Cardiac septum (tissue), 1 donor: ENCODE results near the gene LARP4. TPM values are rescaled to one million over a fixed set of nuclear protein-coding genes. Genes with fewer than 3 reads are reported as not detected.
"Not testable (repeated sequence)": the region's sequence is repeated elsewhere in the genome, so short reads cannot be mapped to it uniquely, and the experiment has no call there.

Experiments
- DNase-seq: peaks from one replicate; pipeline ENCODE4 v3.0.0-alpha.2; 2020; ENCODE audit warnings: low spot score
- intact Hi-C: fragments of 100-400 bp; cut with DNase I; formaldehyde crosslinking; loops from one replicate; pipeline ENCODE4 v1.14.0; 2022
- long read RNA-seq: library from polyadenylated mRNA; unstranded; transcript quantifications from one replicate; pipeline ENCODE4 v2.0.0, GENCODE V29; 2021
- total RNA-seq: library from RNA; stranded (reverse); fragmentation: NEBNext Ultra II Directional; extraction: Animal tissue kit (Norgen Biotek cat#: 25700); gene quantifications from one replicate; pipeline ENCODE4 v1.2.1, GENCODE V29; 2021
- donor health status: DM: no; HTN: no; CAD: no.

LARP4 gene
- 61.9 TPM for total RNA-seq
- long read RNA-seq, full-length matches to known transcripts = 1 of 23 reads
- long read RNA-seq, partial matches to known transcripts = 8 of 23 reads
- long read RNA-seq, other reads (novel, unspliced or antisense) = 14 of 23 reads

DNA sequence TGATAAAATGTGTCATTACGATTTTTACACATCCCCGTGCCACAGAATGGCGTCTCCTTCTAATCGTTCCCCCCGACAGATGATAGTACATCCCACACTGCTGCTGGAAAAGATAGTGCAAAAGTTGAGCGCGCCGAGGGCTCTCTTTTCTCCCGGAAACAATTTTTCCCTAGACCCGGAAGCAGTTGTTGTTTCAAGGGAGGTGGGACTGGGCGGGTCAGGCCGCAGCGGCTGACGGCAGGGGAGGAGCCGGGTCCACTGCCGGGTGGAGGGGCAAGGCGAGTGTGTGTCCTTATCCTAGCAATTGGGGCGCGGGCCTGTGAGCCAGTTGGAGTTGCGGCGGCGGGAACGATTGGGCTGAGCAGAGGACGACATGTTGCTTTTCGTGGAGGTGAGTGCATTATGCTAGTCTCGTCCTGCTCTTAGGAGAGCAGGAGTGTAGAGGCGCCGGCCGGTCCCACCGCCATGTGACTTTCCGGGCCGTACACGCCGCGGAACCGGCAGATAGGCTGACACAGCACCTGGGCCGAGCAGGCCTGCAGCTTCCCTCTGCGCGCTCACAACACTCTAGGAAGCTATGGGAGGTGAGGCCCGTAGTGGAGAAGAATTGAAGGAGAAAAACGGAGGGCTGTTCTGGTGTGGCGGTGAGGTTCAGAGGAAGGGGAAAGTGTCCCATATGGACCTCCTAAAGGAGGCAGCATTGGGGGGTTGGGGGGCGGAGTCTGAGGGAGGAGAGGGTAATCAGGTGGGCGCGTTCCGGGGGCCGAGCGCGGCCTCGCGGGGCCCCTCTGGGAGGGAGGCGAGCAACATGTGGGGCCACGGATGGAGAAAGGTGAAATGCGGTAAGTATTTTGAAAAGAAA is at the start of gene LARP4:
Gene LARP4, plus strand, starts transcription at position 248 of the 862 bp plus-strand sequence. Its CDS starts 126 bp downstream, at position 374.
- intact Hi-C loops = loop anchor here (10.0 kb wide), 1 partner anchor 216 kb away; no protein-coding TSS in a partner anchor
- peak; percentile 95 for DNase-seq

DNA sequence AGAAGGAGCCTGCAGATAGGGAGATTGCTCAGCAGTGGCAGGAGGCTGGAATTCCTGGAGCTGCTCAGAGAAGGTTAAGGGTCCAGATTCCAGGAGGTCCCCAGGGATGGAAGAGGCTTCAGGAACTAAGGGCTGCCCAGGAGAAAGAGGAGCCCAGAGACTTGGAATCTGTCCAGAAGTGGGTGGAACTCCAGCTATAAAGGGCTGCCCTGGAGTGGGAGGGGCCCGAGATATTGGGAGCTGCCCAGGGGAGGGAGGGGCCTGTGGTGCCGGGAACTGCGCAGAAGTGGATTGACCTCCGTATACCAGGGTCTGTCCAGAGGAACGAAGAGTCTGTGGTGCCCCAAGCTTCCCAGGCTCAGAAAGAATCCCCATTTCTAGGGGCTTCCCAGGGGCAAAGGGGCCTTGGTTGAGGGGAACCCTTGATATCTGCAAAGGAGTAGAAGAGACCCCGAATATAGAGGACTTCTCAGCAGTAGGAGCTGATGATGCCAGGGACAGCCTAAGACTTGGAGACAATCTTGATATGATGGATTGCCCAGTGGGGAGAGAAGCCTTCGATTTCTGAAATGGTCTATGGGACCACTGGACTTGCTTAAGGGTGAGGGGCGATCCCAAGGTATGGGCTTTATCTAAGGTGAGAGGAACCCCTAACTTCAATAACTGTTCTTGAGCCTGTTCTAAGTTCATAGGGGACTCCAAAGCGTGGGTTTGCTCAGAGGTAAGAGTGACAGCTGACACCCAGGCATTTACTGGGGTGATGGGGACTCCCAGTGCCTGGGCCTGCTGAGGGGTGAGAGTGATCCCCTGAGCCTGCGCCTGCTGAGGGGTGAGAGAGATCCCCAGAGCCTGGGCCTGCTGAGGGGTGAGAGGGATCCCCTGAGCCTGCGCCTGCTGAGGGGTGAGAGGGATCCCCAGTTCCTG is 49.3 kb upstream of the LARP4 start:
- intact Hi-C loops = no loop called here
- no peak for DNase-seq

- intact Hi-C loops = no loop called here
Measured at GRCh38 chr12:50353404-50353803, 47.3 kb upstream of the LARP4 start.

DNA sequence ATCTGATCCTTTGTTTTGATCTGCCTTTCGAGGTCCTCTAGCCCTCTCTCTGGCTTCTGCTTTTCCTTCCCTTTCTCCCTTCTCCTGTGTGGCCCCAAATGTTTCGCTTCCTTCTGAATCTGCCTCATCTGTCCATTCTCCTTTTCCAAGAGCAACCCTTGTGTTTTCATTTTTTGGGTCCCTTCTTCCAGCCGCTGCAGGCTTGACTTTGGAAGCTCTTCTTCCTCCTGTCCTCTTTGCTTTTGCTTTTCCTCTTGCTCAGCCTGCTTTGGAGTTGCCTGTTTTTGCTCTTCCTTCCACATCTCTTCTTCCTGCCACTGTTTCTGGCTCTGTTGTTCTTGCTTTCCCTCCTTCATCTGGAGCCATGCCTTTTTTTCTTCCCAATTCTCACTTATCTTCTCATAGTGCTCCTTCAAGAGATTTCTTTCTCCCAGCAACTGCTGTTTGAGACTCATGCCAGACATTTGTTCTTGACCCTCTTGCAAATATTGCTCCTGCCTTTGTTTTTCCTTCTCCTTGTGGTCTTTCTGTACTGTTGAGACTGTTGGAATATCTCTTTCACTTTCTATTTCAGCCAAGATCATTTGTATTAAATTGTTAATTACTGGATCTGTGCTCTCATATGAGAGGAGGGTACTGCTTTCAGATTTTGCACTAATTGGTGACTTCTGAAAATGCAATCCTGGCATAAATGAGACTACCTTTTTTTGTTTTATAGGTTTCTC is 46.7 kb upstream of the LARP4 start:
- no peak for DNase-seq
- intact Hi-C loops = no loop called here

More at GRCh38 chr12:50353404-50353803, 47.3 kb upstream of the LARP4 start:
- DNase-seq = no peak

- intact Hi-C loops = no loop called here
Measured at GRCh38 chr12:50354908-50355307, 45.8 kb upstream of the LARP4 start.

DNA sequence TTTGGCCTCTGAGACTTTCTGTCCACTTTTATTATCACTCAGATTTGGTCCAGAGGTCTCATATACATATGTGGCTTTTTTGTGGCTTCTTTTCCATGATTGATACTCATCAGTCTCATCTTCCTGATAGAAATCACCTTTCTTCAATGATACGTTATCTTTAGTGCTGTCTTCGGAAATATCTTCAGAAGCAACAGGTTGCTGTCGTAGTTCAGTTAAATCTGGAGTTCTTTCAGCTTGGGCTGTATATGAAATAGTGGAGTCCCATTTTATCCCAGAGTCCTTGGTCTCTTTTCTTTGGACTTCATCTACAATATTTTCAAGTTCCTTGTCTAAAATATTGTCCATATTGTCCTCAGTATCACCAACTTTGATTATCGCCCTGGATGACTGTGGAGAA is 45.3 kb upstream of the LARP4 start:
- DNase-seq = no peak
- intact Hi-C loops = no loop called here

More at GRCh38 chr12:50354908-50355307, 45.8 kb upstream of the LARP4 start:
- DNase-seq = no peak

- no peak for DNase-seq
- intact Hi-C loops = no loop called here
Measured at GRCh38 chr12:50362671-50363070, 38.0 kb upstream of the LARP4 start.

- no peak for DNase-seq
- intact Hi-C loops = no loop called here
Measured at GRCh38 chr12:50363141-50363540, 37.5 kb upstream of the LARP4 start.

DNA sequence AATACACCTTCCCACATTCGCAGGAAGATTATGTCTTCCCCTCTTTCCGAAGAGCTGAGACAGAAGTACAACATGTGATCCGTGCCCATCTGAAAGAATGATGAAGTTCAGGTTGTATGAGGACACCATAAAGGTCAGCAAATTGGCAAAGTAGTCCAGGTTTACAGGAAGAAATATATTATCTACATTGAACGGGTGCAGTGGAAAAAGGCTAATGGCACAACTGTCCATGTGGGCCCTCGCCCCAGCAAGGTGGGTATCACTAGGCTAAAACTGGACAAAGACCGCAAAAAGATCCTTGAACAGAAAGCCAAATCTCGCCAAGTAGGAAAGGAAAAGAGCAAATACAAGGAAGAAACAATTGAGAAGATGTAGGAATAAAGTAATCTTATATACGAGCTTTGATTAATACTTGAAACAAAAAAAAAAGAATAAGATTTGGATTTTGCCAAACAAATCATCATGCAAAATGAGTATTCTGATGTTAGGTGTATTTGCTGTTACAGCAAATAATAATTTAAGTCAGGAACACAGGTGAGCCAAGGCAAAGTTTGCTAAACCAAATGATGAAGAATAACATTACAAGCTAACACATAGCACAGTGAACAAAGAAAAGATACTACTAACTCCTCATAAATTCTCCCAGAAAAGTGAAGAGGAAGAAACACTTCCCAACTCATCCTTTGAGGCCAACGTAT is 34.8 kb upstream of the LARP4 start:
- intact Hi-C loops = no loop called here
- no peak for DNase-seq

DNA sequence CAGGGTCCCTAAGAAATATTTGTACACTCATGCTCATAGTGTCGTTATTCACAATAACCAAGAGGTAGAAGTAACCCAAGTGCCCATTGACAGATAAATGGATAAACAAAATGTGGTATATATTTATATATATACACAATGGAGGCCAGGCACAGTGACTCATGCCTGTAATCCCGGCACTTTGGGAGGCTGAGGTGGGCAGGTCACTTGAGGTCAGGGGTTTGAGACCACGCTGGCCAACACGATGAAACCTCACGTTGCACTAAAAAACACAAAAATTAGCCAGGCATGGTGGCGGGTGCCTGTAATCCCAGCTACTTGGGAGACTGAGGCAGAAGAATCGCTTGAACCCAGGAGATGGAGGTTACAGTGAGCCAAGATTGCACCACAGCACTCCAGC is 30.0 kb upstream of the LARP4 start:
- DNase-seq, intact Hi-C loops: not testable (repeated sequence)

DNA sequence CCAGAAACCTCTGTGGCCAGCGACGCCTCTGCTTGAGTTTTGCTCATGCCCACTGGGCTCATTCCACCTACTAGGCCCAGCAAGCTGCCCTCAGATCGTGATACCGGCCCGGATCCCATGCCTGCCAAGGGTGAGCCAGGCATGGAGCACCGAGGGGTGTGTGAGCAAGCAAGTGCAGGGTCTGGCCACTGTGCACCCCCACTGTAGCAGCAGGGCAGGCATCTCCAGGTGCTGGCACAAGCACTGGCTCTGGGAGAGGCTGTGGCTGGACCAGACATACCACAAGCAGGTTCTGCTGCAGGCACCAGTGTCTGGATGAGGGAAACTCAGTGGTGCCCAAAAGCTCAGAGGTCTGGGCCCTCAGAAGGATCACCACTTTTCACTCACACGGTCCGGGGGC is 24.9 kb upstream of the LARP4 start:
- no peak for DNase-seq
- intact Hi-C loops = no loop called here

DNA sequence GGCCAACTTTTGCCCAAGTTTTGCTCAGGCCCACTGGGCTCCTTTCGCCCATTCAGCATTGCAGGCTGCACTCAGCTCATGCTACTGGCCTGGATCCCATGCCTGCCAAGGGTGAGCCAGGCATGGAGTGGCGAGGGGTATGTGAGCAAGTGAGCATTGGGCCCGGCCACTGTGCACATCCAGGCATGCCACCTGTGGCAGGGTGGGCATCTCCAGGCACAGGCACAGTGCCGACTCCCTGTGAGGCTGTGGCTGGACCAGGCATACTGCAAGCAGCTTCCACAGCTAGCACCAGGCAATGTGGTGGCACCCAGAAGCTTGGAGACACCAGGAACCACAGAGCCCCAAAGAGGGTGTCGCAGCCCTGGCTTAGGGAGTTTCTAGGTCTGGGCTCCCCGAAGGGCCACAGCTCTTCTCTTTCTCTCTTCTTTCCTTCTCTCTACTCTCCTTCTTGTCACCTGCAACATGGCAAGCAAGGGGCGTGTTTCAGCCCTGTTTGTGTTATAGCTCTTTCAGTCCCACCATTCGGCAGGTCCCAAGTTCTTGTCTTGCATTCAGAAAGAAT is 19.8 kb upstream of the LARP4 start:
- intact Hi-C loops = no loop called here
- DNase-seq = no peak

DNA sequence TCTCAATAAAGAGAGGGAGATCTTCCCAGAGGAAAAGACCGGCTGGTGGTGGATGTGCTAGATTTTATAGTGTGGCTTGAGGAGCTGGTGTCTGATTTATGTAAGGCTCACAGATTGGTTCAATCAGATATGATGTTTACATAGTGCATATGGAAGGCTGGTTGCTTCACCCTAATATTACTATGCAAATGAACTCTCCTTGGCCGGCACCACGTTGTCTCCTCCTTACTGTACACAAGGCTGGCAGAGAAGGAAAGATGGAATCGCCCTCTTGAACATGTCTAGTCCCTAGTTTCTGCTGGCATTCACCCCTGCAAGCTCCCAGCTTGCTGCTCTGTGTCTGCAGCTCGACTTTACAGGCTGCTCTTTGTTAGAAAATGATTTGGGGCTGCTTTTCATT is 13.2 kb upstream of the LARP4 start:
- DNase-seq = no peak
- intact Hi-C loops = no loop called here

GRCh38 chr12:50387972-50388478 is 12.7 kb upstream of the LARP4 start:
- intact Hi-C loops = no loop called here
- no peak for DNase-seq

GRCh38 chr12:50388793-50389192 is 11.9 kb upstream of the LARP4 start:
- intact Hi-C loops, DNase-seq: not testable (repeated sequence)

DNA sequence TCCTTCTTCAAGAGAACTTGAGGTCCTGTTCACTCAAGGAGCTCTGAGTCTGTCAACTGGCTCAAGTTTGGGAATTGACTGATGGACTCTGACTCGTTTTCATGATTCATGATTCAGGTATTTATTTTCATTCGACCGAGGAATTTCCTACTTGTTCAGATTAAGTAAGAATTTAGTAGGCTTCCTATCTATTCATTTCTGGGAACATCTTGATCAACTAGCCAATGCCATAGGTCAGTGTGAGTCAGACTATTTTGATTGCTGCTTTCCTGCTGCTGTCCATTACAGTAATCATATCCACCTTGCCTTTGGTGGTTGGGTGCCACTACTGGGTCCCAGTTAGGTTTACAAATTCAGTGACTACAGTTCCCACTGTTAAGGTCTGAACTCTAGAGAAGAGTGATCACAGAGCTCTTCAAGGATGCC is 10.4 kb upstream of the LARP4 start:
- DNase-seq = no peak
- intact Hi-C loops = no loop called here

DNA sequence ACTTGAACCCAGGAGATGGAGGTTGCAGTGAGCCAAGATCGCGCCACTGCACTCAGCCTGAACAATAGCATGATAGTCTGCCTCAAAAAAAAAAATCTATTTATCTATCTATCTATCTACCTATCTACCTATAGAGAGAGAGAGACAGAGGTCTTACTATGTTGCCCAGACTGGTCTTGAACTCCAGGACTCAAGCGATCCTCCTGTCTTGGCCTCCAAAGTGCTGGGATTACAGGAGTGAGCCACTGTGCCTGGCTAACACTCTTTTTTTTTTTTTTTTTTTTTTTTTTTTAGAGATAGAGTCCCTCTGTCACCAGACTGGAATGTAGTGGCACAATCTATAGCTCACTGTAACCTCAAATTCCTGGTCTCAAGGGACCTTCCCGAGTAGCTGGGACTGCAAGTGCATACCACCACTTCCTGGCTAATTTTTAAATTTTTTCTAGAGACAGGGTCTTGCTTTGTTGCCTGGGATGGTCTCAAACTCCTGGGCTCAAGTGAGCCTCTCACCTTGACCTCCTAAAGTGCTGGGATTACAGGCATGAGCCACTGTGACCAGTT is 6.1 kb upstream of the LARP4 start:
- DNase-seq = no peak
- intact Hi-C loops = no loop called here

- intact Hi-C loops = no loop called here
- no peak for DNase-seq
Measured at GRCh38 chr12:50397117-50397650, 3.5 kb upstream of the LARP4 start.
